GM19467 (cell line): ENCODE data around the gene AGO4.
"Not testable (repeated sequence)": the region's sequence is repeated elsewhere in the genome, so short reads cannot be mapped to it uniquely, and the experiment has no call there.

ENCODE experiments used
- ATAC-seq: cut with Tn5 transposase; IDR thresholded peaks from one replicate; pipeline ENCODE4 v1.9.1; 2021; ENCODE audit warnings: mild to moderate bottlenecking, moderate library complexity; ENCODE audit not compliant: unreplicated experiment

Gene AGO4

DNA sequence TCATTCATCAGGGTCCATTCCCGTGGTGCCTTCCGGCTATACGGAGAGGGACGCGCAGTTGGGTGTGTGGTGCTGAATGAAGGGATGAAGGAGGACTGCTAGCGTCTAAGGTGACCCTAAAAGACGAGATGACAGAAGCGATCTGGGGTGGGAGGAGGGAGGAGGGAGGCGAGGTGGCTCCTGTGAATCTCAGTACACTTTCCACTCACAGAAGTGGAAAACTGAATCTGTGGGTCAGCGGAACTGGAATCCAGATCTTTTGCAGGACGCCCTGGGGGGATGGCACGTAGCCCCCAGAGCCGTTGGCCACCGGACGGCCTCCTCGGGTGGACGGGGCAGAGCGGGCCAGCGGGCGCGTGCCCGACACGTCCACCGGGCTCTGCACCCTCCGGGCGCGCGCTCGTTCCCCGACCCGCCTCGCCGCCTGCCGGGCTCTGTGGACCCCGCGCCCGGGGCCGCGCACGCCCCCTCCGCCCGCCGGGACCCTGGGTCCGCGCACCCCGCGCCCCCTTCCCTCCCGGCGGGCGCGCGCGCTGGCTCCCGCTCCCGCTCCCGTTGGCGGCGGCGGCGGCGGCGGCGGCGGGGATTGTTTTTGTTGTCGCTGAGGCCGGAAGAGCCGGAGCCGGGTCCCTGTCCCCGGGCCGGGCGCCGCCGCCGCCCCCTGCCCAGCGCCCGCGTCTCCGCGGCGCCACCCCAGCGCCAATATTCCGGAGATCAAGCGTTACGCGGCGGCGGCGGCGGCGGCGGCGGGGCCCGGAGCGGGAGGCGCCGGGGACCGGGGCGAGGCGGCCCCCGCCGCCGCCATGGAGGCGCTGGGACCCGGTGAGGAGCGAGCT is at the start of gene AGO4:
AGO4 (plus strand) TSS at position 403 of the 836 bp plus-strand sequence; CDS start at position 804, 401 bp downstream.
- ATAC-seq = no peak

DNA sequence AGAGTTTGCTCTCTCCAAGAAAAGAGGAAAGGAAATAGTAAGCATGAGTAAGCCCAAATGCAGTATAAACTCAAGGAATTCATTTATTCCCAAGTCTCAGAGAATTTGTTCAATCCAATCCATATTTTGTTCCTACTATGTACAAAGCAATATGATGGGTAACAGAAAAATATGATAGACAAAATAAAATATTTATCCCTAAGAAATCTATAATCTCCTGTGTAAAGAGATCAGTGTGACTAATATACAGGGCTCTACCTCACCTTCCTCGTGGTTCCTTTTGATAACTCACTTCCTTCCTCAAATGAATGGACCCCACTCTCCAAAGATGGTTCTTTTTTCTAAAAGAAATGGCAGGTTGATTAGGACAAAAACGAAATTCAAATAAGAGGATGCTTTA is 45.7 kb upstream of the AGO4 start:
- no peak for ATAC-seq

DNA sequence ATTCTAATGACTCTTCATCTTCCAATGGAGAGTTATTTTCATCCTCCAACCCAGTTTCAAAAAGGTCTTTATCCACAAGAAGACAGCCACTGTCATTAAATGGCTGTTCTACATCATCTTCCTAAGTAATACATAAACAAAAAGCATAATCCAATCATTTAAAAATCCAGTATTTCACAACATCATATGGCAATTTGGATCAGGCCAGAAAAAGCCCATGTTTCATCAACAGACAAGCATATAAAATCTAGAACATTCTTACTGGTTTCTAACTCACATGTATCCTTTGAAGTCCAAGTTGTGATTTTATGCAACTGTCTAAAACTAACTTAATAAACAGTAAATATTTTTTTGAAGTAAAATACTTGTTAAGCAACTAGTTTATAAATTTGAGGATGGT is 44.6 kb upstream of the AGO4 start:
- no peak for ATAC-seq

DNA sequence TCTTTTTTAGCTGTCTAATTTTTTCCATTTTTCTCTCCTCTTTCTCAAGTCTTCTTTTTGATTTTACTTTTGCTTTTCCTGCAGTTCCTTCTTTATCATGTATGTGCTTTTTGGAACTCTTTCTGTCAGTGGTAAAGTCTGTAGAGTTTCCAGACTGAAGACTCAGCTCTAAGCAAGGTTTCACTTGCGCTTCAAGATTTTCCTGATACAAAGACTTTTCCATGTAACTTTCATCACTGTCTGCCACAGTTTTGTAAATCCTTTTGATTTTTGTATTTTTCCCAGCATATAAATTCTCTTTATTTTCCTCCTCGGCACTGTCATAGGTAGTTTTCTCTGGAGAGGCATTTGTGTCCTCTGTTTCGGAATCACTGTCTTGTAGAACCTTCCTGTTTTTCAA is 43.5 kb upstream of the AGO4 start:
- no peak for ATAC-seq

DNA sequence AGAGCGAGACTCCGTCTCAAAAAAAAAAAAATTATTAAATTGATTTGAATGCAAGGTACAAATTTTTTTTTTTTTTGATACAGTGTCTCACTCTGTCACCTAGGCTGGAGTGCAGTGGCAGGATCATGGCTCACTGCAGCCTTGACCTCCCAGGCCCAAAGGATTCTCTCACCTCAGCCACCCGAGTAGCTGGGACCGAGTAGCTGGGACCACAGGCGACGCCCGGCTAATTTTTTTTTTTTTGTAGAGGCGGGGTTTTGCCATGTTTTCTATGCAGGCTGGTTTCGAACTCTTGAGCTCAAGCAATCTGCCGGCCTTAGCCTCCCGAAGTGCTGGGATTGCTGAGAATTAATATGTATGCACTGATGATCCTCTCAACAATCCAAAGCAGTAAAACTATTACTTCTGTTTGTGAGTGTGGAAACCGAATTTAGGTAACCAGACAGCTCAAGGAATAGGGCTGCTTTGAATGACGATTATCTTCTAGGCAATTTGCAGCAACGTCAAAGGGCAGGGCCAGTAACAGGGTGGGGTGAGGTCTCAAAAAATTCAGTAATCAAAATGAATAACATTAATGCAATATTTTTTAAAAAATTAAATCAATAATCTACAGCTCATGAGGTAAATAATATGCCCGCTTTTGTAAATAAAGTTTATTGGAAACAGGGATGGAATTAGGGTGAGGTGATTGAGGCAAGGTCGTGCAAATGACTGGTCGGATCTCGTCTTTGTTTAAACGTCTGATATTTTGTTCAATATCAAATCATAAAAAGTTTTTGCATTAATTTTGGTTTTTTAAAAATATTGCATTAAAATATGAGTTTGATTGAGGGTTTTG is 39.2 kb upstream of the AGO4 start:
- ATAC-seq = no peak

DNA sequence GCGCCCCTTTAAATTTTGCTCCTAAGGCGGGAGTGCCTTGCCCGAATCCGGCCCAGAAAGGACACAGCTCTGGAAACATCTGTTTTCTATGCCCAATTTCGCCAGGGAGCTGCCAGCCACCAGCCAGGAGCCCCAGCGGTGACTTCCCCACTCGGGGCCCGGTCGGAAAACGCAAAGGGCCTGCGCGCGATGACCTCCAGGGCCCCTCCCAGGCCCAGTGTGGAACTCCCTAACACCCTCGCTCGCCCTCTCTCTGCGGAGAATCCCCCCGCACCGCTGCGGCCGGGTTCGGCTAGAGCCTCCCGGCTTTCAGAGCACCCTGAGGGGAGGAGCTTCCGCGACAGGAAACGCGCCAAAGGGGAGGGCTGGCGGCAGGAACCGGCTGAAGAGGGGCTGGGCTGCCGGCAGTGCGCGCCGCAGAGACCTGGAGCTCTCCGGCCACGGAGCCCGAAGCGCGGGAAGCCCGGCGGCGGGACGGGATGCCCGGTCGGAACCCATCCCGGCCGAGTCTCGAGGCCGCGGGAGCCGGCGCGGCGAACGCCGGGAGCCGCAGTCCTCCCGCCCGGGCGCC is 38.5 kb upstream of the AGO4 start:
- ATAC-seq = peak; percentile 71

DNA sequence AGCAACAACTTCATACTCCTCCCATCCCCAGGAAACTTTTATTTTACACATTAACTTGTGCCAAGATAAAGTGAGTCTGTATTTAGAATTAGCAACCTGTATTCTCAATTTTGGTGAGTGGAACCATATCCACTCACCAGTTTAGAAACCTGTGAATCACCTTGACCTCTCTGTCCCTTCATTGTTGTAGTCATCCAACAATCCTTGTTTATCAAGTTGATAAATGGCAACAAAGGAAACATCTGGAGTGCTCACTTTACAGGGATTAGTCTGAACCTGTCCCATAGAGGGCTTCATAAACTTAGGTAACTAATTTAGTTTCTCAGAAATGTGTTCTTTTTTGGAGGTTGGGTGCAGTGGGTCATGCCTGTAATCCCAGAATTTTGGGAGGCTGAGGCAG is 34.1 kb upstream of the AGO4 start:
- no peak for ATAC-seq

DNA sequence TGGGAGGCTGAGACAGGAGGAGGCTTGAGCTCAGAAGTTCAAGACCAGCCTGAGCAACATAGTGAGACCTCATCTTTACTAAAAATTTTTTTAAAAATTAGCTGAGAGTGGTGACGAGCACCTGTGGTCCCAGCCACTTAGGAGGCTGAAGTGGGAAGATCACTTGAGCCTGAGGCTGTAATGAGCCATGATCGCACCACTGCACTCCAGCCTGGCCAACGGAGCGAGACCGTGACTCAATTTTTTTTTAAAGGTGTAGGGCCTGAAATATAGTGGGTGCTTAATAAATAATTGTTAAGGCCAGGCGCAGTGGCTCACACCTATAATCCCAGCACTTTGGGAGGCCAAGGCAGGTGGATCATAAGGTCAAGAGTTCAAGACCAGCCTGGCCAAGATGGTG is 31.6 kb upstream of the AGO4 start:
- not testable (repeated sequence) for ATAC-seq

DNA sequence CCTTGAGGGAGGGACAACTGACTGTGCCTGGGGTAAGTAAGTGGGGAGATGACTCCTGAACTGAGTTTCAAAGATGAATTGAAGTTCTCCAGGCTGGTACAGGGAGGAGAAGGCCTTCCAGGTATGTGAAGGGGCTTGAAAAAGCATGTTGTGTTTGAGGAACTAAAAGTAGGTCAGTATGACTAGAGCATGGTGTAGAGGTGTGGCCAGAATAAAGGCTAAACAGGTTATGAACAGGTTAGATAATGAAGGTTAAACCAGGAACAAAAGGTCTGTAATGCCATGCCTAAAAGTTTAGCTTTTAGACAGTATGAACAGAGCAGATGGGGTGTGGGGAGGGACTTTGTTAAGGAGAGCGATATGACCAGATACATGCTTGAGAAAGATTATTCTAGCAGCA is 30.7 kb upstream of the AGO4 start:
- ATAC-seq = no peak

DNA sequence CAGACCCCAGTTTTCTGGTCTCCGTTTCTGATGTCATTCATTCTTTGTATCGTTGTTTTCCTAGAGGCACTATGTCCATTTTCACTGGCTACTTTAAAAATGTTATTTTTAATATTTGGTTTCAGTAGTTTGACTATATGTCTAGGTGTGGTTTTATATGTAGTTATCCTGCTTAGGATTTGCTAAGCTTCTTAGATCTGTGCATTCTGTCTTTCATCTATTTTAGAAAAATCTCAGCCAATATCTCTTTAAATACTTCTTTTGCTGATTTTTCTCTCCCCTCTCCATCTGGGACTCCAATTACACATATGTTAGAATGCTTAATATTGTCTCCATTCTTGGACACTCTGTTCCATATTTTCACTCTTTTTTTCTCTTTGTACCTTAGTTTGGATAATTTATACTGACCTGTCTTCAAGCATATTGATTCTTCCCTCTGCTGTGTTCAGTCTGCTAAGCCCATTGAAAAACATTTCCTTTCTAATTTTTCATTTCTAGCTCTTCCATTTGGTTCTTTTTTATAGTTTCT is 24.7 kb upstream of the AGO4 start:
- no peak for ATAC-seq

DNA sequence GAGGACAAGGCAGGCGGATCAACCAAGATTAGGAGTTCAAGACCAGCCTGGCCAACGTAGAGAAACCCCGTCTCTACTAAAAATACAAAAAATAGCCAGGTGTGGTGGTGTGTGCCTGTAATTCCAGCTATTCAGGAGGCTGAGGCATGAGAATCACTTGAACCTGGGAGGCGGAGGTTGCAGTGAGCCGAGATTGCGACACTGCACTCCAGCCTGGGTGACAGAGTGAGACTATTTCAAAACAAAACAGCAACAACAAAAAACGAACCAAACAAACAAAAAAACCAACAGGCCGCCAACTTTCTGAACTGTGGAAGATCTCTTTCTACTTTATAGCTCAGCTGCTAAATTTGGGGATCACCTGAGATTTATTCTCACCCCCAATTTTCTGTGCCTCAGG is 23.5 kb upstream of the AGO4 start:
- not testable (repeated sequence) for ATAC-seq

DNA sequence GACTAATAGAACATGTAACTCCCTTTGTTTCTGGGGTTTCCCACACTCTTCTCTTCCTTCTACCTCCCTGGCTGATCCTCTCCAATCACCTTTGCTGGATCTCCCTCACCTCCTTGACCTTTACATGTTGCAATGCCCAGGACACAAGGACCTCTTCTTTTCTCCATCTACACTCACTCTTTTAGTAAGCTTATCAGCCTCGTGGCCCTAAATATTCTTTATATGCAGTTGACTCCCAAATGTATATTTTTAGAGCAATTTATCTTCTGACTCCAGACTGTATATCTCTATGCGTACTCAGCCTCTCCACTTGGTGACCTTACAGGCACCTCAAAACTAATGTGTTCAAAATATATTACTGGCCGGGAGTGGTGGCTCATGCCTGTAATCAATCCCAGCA is 19.7 kb upstream of the AGO4 start:
- ATAC-seq = no peak

DNA sequence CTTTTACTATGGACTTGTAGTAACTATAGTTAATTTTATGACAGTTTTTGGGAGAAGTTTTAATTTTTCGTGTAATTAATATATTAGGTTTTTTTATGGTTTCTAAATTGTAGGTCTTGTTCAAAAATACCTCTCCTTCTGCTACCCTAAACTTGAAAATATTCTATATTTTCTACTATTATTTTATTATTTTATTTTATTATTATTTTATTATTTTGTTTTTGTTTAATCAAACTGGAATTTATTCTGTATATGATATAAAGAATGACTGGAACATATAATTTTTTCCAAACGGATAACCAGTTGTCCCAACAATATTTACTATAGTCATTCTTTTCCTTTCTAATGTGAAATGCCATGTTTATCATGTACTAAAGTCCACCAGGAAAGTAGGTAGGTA is 17.1 kb upstream of the AGO4 start:
- ATAC-seq = no peak

DNA sequence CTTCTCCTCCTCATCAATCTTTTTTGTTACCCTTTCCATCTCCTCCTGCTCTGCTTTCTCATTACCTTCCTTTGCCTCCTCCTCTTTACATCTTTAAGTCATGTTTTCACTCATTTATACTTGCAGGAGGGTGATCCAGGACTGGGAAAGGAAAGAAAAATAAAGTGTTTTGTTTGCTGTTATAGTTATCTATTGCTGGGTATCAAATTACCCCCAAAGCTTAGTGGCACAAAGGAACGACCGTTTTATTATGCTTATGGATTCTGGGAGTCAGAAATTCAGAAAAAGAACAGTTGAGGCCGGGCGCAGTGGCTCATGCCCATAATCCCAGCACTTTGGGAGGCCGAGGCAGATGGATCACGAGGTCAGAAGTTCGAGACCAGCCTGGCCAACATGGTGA is 12.5 kb upstream of the AGO4 start:
- no peak for ATAC-seq

DNA sequence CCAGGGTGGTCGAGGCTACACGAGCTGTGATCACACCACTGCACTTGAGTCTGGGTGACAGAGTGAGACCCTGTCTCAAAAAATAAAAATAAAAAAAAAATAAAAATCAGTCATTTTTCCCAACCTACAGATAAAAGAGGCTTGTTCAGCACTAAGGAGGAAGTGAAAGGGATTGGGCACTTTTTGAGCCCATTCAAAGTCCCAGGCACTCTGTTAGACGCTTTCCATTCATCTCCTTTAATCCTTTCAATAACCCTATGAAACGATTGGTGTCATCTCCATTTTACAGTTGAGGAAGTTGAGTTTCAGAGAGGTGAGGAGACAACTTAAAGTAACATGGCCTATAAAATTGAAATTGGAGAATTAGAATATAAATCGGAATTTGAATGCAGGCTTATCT is 10.4 kb upstream of the AGO4 start:
- no peak for ATAC-seq

DNA sequence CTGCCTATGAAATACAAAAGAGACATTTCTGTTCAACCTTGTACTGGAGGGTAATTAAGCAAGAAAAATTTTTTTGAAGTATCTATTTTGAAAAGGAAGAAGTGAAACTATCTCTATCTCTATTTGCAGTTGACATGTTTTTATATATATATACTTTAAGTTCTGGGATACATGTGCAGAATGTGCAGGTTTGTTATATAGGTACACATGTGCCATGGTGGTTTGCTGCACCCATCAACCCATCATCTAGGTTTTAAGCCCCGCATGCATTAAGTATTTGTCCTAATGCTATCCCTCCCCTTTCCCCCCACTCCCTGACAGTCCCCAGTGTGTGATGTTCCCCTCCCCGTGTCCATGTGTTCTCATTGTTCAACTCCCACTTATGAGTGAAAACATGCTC is 9.8 kb upstream of the AGO4 start:
- not testable (repeated sequence) for ATAC-seq

DNA sequence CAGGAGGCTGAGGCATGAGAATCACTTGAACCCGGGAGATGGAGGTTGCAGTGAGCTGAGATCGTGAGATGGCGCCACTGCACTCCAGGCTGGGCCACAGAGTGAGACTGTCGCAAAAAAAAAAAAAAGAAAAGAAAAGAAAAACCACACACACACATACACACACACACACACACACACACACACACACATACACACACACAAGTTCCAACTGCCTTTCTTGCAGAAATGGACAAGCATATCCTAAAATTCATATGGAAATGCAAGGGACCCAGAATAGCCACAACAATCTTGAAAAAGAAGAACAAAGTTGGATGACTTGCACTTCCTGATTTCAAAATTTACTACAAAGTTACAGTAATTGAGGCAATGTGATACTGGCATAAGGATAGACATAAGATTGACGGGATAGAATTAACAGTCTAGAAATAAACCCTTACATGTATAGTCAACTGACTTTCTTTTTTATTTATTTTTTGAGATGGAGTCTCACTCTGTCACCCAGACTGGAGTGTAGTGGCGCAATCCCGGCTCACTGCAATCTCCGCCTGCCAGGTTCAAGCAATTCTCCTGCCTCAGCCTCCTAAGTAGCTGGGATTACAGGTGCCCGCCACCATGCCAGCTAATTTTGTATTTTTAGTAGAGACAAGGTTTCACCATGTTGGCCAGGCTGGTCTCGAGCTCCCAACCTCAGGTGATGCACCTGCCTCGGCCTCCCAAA is 7.5 kb upstream of the AGO4 start:
- not testable (repeated sequence) for ATAC-seq

DNA sequence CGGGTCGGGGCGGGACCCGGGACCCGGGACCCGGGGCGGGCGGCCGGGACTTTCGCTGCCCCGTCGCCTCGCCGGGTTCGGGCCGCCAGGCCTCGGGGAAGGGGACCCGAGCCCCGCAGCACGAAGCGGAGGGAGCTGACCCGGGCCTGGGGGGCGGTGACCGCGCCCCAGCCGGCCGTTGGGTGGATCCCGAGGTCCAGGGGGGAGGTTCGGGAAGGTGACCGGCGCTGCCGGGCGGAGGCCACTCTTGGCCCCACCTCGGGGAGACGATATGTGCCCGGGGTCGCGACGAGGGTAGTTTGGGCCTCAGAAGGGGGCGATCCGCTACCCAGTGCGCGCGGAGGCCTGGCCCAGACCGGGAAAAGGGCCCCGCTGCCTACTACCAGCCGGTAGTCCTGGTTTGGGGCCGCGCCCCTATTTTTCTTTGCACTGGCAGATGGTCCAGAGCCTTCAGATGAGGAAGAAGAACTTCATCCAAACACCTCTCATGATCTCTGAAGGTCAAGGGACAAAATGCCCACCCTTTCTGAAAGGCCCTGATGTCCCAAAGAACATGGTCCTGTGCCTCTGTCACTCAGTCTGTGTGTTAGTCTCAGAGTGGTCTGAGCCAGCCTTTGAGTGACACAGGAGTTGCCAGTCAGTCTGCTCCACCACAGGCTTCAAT is 766 bp downstream of the AGO4 start:
- no peak for ATAC-seq

DNA sequence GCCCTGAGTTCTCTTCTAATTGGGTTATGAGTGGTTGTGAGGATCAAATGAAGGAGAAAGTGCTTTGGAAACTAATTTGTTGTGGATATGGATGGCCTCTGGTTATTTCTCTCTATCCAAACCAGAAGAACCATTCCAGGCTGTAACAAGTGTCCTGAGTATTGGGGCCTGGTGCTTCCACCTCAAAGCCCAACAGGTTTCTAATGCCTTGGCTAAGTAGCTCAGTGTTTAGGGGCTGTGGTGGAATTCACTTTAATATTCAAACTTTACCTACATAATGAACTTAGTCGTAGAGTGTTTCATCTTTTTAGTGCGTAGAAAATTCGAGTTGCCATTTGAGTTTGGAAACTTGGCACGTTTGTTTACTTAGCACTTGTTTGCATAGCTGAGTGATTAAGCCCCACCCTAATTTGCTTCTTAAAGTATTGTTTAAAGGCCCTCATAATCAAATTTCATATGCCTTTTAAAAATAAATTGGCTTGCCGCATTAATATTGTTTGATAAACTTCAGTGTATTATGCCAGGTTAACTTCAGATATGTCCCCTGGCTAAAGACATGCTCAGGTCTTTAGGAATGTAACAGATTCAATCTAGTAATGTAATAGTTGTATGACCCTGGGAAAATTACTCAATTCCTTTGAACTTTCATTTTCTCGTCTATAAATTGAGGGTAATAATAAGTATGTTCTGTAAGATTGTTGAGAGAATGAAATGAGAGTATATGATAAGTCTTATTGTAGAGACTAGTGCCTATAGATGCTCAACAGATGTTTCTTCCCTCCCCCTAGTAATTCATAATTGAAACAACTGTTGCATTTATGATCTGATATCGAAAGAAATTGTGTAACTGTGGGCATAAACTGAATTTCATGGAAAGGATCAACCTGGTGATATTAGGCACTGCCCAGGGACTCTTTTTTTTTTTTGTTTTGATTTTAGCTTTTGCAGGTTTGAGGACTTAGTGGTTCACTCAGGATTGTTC is 1.6 kb downstream of the AGO4 start:
- ATAC-seq = no peak
